H1 (cell line): ENCODE measurements around the gene FOXC2. TPM values are rescaled to one million over a fixed set of nuclear protein-coding genes. Genes with fewer than 3 reads are reported as not detected.
A peak's percentile ranks its signal among the peaks of the same experiment; 100 is the strongest.

Source experiments
- BACH1 ChIP-seq: IDR thresholded peaks from 2 replicates; pipeline ENCODE4 v1.6.1; 2012; ENCODE audit warnings: low read length, improper control_type of control experiment
- CBX5 ChIP-seq: fragments of 300-800, 300-1000 bp; sonication (generic); IDR thresholded peaks from 2 replicates; pipeline ENCODE4 v1.7.1; 2016; ENCODE audit warnings: antibody characterized with exemption, low read length, low read depth
- CBX8 ChIP-seq: fragments of 300-800, 300-1000 bp; sonication (generic); IDR thresholded peaks from 2 replicates; pipeline ENCODE4 v1.7.1; 2016; ENCODE audit warnings: low read depth, low read length, borderline replicate concordance
- EZH2 ChIP-seq: fragments of 200-600 bp; sonication (generic); IDR thresholded peaks from 2 replicates; pipeline ENCODE4 v1.7.1; 2012; ENCODE audit warnings: low read depth, mild to moderate bottlenecking, moderate library complexity, low read length, inconsistent platforms; ENCODE audit not compliant: severe bottlenecking
- POLR2A ChIP-seq, 2 experiments: IDR thresholded peaks; 1 replicate in 1 of 2; 2 replicates in 1 of 2; pipeline ENCODE4 v1.6.1; 2011; ENCODE audit warnings: low read depth in 2 of 2, low read length in 2 of 2, mild to moderate bottlenecking in 2 of 2; ENCODE audit errors: control extremely low read depth in 1 of 2
- SIX5 ChIP-seq: IDR thresholded peaks from 2 replicates; pipeline ENCODE4 v1.6.1; 2011; ENCODE audit warnings: mild to moderate bottlenecking, low read depth, low read length
- TAF7 ChIP-seq: optimal IDR thresholded peaks from 2 replicates; pipeline ENCODE3; 2011; ENCODE audit warnings: low read depth, mild to moderate bottlenecking, inconsistent platforms, low read length, moderate library complexity, borderline replicate concordance
- YY1 ChIP-seq: IDR thresholded peaks from 2 replicates; pipeline ENCODE4 v1.6.1; 2011; ENCODE audit warnings: low read depth, mild to moderate bottlenecking, low read length
- polyA plus RNA-seq, 7 experiments: library from polyadenylated mRNA; depleted of rRNA in 3 of 7; stranded (reverse) in 5 of 7; unstranded in 2 of 7; fragments of >200 nt in 5 of 7; fragments of 200-250 nt in 2 of 7; gene quantifications; 1 replicate in 5 of 7; 2 replicates in 1 of 7; 4 replicates in 1 of 7; pipeline versions ENCODE4 v1.2.1 to v1.2.3, GENCODE V29; 2011 to 2013; ENCODE audit warnings: missing spikeins in 2 of 7, mixed read lengths in 2 of 7
- total RNA-seq: library from RNA; stranded (reverse); fragmentation: NEBNext Ultra II Directional; extraction: Animal tissue kit (Norgen Biotek cat#: 25700); gene quantifications from 2 replicates; pipeline ENCODE4 v1.2.1, GENCODE V29; 2021
- TF ChIP-seq, protein P1 (sequence below): fragments of 300-600 bp; sonication (generic); IDR thresholded peaks from 2 replicates; pipeline ENCODE4 v1.7.1; 2012; ENCODE audit warnings: low read length, moderate library complexity, mild to moderate bottlenecking, inconsistent platforms; ENCODE audit not compliant: insufficient replicate concordance

Gene FOXC2
- total and polyA plus RNA-seq, 2 of the 8 experiments (the other 6 are each of a cell fraction or from before 2014, with no cell fraction given) = 0.09 TPM; not detected in 1

DNA sequence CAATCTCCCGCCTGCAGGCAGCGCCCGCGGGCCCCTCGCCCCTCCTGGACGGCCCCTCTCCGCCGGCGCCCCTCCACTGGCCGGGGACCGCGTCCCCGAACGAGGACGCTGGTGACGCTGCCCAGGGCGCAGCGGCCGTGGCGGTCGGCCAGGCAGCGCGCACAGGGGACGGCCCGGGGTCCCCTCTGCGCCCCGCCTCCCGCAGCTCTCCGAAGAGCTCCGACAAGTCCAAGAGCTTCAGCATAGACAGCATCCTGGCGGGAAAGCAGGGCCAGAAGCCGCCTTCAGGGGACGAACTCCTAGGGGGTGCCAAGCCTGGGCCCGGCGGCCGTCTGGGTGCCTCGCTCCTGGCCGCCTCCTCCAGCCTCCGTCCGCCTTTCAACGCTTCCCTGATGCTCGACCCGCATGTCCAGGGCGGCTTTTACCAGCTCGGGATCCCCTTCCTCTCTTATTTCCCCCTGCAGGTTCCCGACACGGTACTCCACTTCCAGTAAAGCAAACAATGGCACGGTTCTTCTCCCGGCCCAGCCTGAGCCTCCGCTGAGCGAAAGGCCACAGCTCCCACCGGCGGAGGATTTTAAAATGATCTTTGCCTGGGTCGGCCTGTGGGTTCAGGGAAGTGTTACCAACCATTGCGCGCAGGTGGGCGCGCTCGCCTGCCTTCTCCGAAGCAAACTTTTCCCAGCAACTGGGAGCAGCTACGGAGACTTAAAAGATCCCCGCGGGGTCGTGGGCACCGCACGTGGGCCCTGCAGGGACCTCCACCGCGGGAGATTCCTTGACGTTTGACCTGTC lies 12.8 kb downstream of the FOXC2 start (continued):
- TF ChIP-seq, protein P1, sequence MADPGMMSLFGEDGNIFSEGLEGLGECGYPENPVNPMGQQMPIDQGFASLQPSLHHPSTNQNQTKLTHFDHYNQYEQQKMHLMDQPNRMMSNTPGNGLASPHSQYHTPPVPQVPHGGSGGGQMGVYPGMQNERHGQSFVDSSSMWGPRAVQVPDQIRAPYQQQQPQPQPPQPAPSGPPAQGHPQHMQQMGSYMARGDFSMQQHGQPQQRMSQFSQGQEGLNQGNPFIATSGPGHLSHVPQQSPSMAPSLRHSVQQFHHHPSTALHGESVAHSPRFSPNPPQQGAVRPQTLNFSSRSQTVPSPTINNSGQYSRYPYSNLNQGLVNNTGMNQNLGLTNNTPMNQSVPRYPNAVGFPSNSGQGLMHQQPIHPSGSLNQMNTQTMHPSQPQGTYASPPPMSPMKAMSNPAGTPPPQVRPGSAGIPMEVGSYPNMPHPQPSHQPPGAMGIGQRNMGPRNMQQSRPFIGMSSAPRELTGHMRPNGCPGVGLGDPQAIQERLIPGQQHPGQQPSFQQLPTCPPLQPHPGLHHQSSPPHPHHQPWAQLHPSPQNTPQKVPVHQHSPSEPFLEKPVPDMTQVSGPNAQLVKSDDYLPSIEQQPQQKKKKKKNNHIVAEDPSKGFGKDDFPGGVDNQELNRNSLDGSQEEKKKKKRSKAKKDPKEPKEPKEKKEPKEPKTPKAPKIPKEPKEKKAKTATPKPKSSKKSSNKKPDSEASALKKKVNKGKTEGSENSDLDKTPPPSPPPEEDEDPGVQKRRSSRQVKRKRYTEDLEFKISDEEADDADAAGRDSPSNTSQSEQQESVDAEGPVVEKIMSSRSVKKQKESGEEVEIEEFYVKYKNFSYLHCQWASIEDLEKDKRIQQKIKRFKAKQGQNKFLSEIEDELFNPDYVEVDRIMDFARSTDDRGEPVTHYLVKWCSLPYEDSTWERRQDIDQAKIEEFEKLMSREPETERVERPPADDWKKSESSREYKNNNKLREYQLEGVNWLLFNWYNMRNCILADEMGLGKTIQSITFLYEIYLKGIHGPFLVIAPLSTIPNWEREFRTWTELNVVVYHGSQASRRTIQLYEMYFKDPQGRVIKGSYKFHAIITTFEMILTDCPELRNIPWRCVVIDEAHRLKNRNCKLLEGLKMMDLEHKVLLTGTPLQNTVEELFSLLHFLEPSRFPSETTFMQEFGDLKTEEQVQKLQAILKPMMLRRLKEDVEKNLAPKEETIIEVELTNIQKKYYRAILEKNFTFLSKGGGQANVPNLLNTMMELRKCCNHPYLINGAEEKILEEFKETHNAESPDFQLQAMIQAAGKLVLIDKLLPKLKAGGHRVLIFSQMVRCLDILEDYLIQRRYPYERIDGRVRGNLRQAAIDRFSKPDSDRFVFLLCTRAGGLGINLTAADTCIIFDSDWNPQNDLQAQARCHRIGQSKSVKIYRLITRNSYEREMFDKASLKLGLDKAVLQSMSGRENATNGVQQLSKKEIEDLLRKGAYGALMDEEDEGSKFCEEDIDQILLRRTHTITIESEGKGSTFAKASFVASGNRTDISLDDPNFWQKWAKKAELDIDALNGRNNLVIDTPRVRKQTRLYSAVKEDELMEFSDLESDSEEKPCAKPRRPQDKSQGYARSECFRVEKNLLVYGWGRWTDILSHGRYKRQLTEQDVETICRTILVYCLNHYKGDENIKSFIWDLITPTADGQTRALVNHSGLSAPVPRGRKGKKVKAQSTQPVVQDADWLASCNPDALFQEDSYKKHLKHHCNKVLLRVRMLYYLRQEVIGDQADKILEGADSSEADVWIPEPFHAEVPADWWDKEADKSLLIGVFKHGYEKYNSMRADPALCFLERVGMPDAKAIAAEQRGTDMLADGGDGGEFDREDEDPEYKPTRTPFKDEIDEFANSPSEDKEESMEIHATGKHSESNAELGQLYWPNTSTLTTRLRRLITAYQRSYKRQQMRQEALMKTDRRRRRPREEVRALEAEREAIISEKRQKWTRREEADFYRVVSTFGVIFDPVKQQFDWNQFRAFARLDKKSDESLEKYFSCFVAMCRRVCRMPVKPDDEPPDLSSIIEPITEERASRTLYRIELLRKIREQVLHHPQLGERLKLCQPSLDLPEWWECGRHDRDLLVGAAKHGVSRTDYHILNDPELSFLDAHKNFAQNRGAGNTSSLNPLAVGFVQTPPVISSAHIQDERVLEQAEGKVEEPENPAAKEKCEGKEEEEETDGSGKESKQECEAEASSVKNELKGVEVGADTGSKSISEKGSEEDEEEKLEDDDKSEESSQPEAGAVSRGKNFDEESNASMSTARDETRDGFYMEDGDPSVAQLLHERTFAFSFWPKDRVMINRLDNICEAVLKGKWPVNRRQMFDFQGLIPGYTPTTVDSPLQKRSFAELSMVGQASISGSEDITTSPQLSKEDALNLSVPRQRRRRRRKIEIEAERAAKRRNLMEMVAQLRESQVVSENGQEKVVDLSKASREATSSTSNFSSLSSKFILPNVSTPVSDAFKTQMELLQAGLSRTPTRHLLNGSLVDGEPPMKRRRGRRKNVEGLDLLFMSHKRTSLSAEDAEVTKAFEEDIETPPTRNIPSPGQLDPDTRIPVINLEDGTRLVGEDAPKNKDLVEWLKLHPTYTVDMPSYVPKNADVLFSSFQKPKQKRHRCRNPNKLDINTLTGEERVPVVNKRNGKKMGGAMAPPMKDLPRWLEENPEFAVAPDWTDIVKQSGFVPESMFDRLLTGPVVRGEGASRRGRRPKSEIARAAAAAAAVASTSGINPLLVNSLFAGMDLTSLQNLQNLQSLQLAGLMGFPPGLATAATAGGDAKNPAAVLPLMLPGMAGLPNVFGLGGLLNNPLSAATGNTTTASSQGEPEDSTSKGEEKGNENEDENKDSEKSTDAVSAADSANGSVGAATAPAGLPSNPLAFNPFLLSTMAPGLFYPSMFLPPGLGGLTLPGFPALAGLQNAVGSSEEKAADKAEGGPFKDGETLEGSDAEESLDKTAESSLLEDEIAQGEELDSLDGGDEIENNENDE = no peak
- TF ChIP-seq POLR2A (IDR thresholded peaks at IDR 0.05; ENCODE audit: control extremely low read depth in 1 of 2, low read depth in 2 of 2, low read length in 2 of 2) = no peak
- no peak for TF ChIP-seq BACH1
- no peak for TF ChIP-seq SIX5
- peak; percentile 93 for TF ChIP-seq EZH2
- TF ChIP-seq YY1 = no peak
- TF ChIP-seq CBX8 = peak; percentile 55; the same call in 1 of the 2 replicates
- no peak for TF ChIP-seq CBX5
- no peak for TF ChIP-seq TAF7
